ENCODE results near the gene TTC31.
A peak's percentile ranks its signal among the peaks of the same experiment; 100 is the strongest.
"Not testable (repeated sequence)": the region's sequence is repeated elsewhere in the genome, so short reads cannot be mapped to it uniquely, and the experiment has no call there.

TTC31 gene

GRCh38 chr2:74482801-74483674 is at the start of gene TTC31, which contains the start of gene CCDC142:
TTC31 (plus strand) TSS chr2:74483081; CDS start chr2:74483096, 15 bp downstream.
CCDC142 (minus strand) TSS chr2:74482998; CDS start chr2:74482837, 161 bp downstream.
- DNase-seq = peak; percentile 96

GRCh38 chr2:74436111-74436805 is 46.6 kb upstream of the TTC31 start:
- DNase-seq = no peak

GRCh38 chr2:74436848-74437695 is 45.8 kb upstream of the TTC31 start:
- DNase-seq = no peak

GRCh38 chr2:74438248-74438647 is 44.6 kb upstream of the TTC31 start:
- no peak for DNase-seq

- no peak for DNase-seq
These were observed 43.5 kb upstream of the TTC31 start for GRCh38 chr2:74439373-74439772.

GRCh38 chr2:74439803-74440377 is 43.0 kb upstream of the TTC31 start:
- DNase-seq = no peak

- peak; percentile 51 for DNase-seq
These were observed 42.3 kb upstream of the TTC31 start for GRCh38 chr2:74440378-74441169.

GRCh38 chr2:74441170-74441689 is 41.7 kb upstream of the TTC31 start:
- DNase-seq = no peak

- DNase-seq = no peak
These were observed 41.0 kb upstream of the TTC31 start, which contains the start of gene RTKN for GRCh38 chr2:74441690-74442482. RTKN (minus strand) TSS chr2:74441937; CDS start chr2:74441816, 121 bp downstream.

GRCh38 chr2:74442483-74443297 is 40.2 kb upstream of the TTC31 start:
- DNase-seq = not testable (repeated sequence)

- DNase-seq = no peak
These were observed 38.2 kb upstream of the TTC31 start for GRCh38 chr2:74444498-74445318.

- no peak for DNase-seq
These were observed 35.5 kb upstream of the TTC31 start for GRCh38 chr2:74447230-74447999.

- no peak for DNase-seq
These were observed 34.1 kb upstream of the TTC31 start for GRCh38 chr2:74448771-74449170.

- DNase-seq = no peak
These were observed 32.2 kb upstream of the TTC31 start for GRCh38 chr2:74450570-74451190.

- DNase-seq = peak; percentile 99
These were observed 28.0 kb upstream of the TTC31 start, which contains the start of gene INO80B for GRCh38 chr2:74454654-74455511. INO80B (plus strand) TSS chr2:74455087; CDS start chr2:74455117, 30 bp downstream.

- DNase-seq = no peak
These were observed 25.7 kb upstream of the TTC31 start for GRCh38 chr2:74457129-74457548.

All from activated CD4-positive, alpha-beta T cell treated with anti-CD3 and anti-CD28 coated beads, Interleukin-2, Interleukin-6, amounts not matched to agents 100 ng/mL and 50 ng/mL, durations not matched to agents 16 hours and 8 hours (primary cell).